Keratinocyte (primary cell): ENCODE data around the gene FAT1. TPM values are rescaled to one million over a fixed set of nuclear protein-coding genes. Genes with fewer than 3 reads are reported as not detected.

Experiments
- DNase-seq: peaks from one replicate; pipeline ENCODE4 v3.0.0-alpha.2; 2011; ENCODE audit warnings: low read depth, missing footprints, low spot score
- FAIRE-seq: peaks from 2 replicates; lab custom pipeline; 2011; peaks lifted over from hg19 to GRCh38; lab: Jason Lieb, UNC
- H2AFZ ChIP-seq: 2 replicates; pipeline ENCODE4 v1.6.0; 2012; ENCODE audit warnings: low read length, control low read depth, inconsistent platforms; ENCODE audit not compliant: control insufficient read depth
- H3K27ac ChIP-seq: 2 replicates; pipeline ENCODE4 v1.5.1; 2011; ENCODE audit warnings: low read length; ENCODE audit not compliant: control insufficient read depth, insufficient read depth
- H3K27me3 ChIP-seq: 3 replicates; pipeline ENCODE4 v1.6.0; 2011; ENCODE audit warnings: low read length; ENCODE audit not compliant: control insufficient read depth, insufficient read depth; ENCODE audit errors: extremely low read depth
- H3K36me3 ChIP-seq, 2 experiments: 2 replicates in 1 of 2; 3 replicates in 1 of 2; pipeline ENCODE4 v1.5.1; 2011; ENCODE audit warnings: low read length in 2 of 2, mild to moderate bottlenecking in 1 of 2; ENCODE audit not compliant: control insufficient read depth in 2 of 2, insufficient read depth in 2 of 2; ENCODE audit errors: extremely low read depth in 1 of 2
- H3K4me1 ChIP-seq: 3 replicates; pipeline ENCODE4 v1.5.1; 2011; ENCODE audit warnings: low read length; ENCODE audit not compliant: control insufficient read depth, insufficient read depth; ENCODE audit errors: extremely low read depth
- H3K4me2 ChIP-seq: 3 replicates; pipeline ENCODE4 v1.6.0; 2011; ENCODE audit warnings: low read depth, low read length; ENCODE audit not compliant: control insufficient read depth, insufficient read depth; ENCODE audit errors: extremely low read depth
- H3K4me3 ChIP-seq, 3 experiments: fragments of 200-600 bp in 1 of 3; sonication (generic) in 1 of 3; 2 replicates in 2 of 3; 3 replicates in 1 of 3; pipeline ENCODE4 v1.5.1; 2011 to 2016; ENCODE audit warnings: low read length in 3 of 3, mild to moderate bottlenecking in 3 of 3, control low read depth in 2 of 3, inconsistent platforms in 1 of 3, low read depth in 1 of 3, mixed read lengths in 1 of 3, mixed run types in 1 of 3, moderate library complexity in 1 of 3; ENCODE audit not compliant: control insufficient read depth in 2 of 3, insufficient read depth in 2 of 3; ENCODE audit errors: extremely low read depth in 1 of 3
- H3K79me2 ChIP-seq: 2 replicates; pipeline ENCODE4 v1.6.0; 2012; ENCODE audit warnings: low read length; ENCODE audit not compliant: control insufficient read depth, insufficient read depth
- H3K9ac ChIP-seq: 3 replicates; pipeline ENCODE4 v1.6.0; 2011; ENCODE audit warnings: low read length; ENCODE audit not compliant: control insufficient read depth, insufficient read depth; ENCODE audit errors: extremely low read depth
- H3K9me1 ChIP-seq: 3 replicates; pipeline ENCODE4 v1.6.0; 2011; ENCODE audit warnings: low read length; ENCODE audit not compliant: control insufficient read depth, insufficient read depth; ENCODE audit errors: extremely low read depth
- H3K9me3 ChIP-seq: 2 replicates; pipeline ENCODE4 v1.5.1; 2012; ENCODE audit warnings: low read depth, low read length; ENCODE audit not compliant: control insufficient read depth
- H4K20me1 ChIP-seq: 3 replicates; pipeline ENCODE4 v1.6.0; 2011; ENCODE audit warnings: low read length; ENCODE audit not compliant: control insufficient read depth, insufficient read depth; ENCODE audit errors: extremely low read depth
- EZH2 ChIP-seq: IDR thresholded peaks from one replicate; pipeline ENCODE4 v1.6.1; 2012; ENCODE audit warnings: inconsistent platforms, mild to moderate bottlenecking, low read length, moderate library complexity
- dilution Hi-C: fragments of 300-500 bp; cut with MboI; formaldehyde crosslinking; loops from one replicate; pipeline ENCODE4 v1.7.0; 2020; ENCODE audit warnings: low sequenced_read_pairs; ENCODE audit not compliant: extremely low pct_ligation_motif_present
- polyA plus RNA-seq, 5 experiments: library from polyadenylated mRNA; depleted of rRNA in 3 of 5; stranded (reverse) in 3 of 5; stranded (forward) in 1 of 5; unstranded in 1 of 5; fragments of >200 nt; gene quantifications; 1 replicate in 1 of 5; 2 replicates in 3 of 5; 3 replicates in 1 of 5; pipeline versions ENCODE4 v1.2.1 to v1.2.3, GENCODE V29; 2011 to 2012; ENCODE audit warnings: missing spikeins in 2 of 5, low read depth in 1 of 5, low replicate concordance in 1 of 5
- TF ChIP-seq, protein P1 (sequence below), 3 experiments: IDR thresholded peaks in 1 of 3; conservative IDR thresholded peaks in 1 of 3; optimal IDR thresholded peaks in 1 of 3; 2 replicates in 2 of 3; 3 replicates in 1 of 3; pipeline versions ENCODE3 to v1.5.1; 2011; ENCODE audit warnings: low read length in 3 of 3, mild to moderate bottlenecking in 3 of 3, moderate library complexity in 2 of 3, control low read depth in 1 of 3, inconsistent platforms in 1 of 3; ENCODE audit not compliant: insufficient read depth in 2 of 3; ENCODE audit errors: extremely low read depth in 1 of 3

Gene FAT1
- polyA plus RNA-seq, 1 donor (not counting 4 experiments of a cell fraction or from before 2014, with no cell fraction given) = 329 TPM

- dilution Hi-C loops = no loop called here
- DNase-seq (no peak), FAIRE-seq (no peak)
- no peak overlapping the region for H2AFZ ChIP-seq
- H3K27me3 ChIP-seq = no peaks in the 10 kb centered on the region
- H3K36me3 ChIP-seq = peaks cover 47 to 71% of the 10 kb centered on the region in 2 experiments
- no peak overlapping the region for H3K9ac ChIP-seq
- no peak overlapping the region for H3K4me3 ChIP-seq
- H3K9me3 ChIP-seq = no peaks in the 10 kb centered on the region
- peaks cover 16% of the 10 kb centered on the region for H3K9me1 ChIP-seq
- peaks cover 95% of the 10 kb centered on the region for H4K20me1 ChIP-seq
- TF ChIP-seq EZH2 = no peak
- TF ChIP-seq, protein P1, sequence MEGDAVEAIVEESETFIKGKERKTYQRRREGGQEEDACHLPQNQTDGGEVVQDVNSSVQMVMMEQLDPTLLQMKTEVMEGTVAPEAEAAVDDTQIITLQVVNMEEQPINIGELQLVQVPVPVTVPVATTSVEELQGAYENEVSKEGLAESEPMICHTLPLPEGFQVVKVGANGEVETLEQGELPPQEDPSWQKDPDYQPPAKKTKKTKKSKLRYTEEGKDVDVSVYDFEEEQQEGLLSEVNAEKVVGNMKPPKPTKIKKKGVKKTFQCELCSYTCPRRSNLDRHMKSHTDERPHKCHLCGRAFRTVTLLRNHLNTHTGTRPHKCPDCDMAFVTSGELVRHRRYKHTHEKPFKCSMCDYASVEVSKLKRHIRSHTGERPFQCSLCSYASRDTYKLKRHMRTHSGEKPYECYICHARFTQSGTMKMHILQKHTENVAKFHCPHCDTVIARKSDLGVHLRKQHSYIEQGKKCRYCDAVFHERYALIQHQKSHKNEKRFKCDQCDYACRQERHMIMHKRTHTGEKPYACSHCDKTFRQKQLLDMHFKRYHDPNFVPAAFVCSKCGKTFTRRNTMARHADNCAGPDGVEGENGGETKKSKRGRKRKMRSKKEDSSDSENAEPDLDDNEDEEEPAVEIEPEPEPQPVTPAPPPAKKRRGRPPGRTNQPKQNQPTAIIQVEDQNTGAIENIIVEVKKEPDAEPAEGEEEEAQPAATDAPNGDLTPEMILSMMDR (optimal IDR thresholded peaks at IDR 0.05 in 1 of 3, IDR thresholded peaks at IDR 0.05 in 1 of 3, conservative IDR thresholded peaks at IDR 0.05 in 1 of 3; ENCODE audit: extremely low read depth in 1 of 3, insufficient read depth in 2 of 3, low read length in 3 of 3) = no peak
- peaks cover 100% of the 10 kb centered on the region for H3K79me2 ChIP-seq
- no peak overlapping the region for H3K4me2 ChIP-seq
- no peak overlapping the region for H3K27ac ChIP-seq
- peaks cover 24% of the 10 kb centered on the region for H3K4me1 ChIP-seq
Observed at GRCh38 chr4:186702940-186703339, 20.7 kb downstream of the FAT1 start.

- dilution Hi-C loops = no loop called here
- Histone ChIP-seq H3K4me3 (no peak overlapping the region), H2AFZ (no peak overlapping the region), H3K79me2 (peaks cover 100% of the 10 kb centered on the region), H3K27me3 (no peaks in the 10 kb centered on the region), H3K4me2 (no peak overlapping the region), H3K36me3 (peaks cover 46 to 72% of the 10 kb centered on the region in 2 experiments), H3K9ac (no peak overlapping the region), H4K20me1 (peaks cover 97% of the 10 kb centered on the region), H3K27ac (no peak overlapping the region), H3K9me1 (peaks cover 16% of the 10 kb centered on the region), H3K4me1 (peaks cover 24% of the 10 kb centered on the region), H3K9me3 (no peaks in the 10 kb centered on the region)
- no peak for FAIRE-seq
- TF ChIP-seq EZH2 = no peak
- TF ChIP-seq, protein P1 (optimal IDR thresholded peaks at IDR 0.05 in 1 of 3, IDR thresholded peaks at IDR 0.05 in 1 of 3, conservative IDR thresholded peaks at IDR 0.05 in 1 of 3; ENCODE audit: extremely low read depth in 1 of 3, insufficient read depth in 2 of 3, low read length in 3 of 3) = no peak
- no peak for DNase-seq
Observed at GRCh38 chr4:186702297-186702696, 21.4 kb downstream of the FAT1 start.
